Smooth muscle cell (in vitro differentiated cells): ENCODE results near the gene ABTB2. TPM values are rescaled to one million over a fixed set of nuclear protein-coding genes. Genes with fewer than 3 reads are reported as not detected.

Experiments
- DNase-seq: peaks from one replicate; lab custom pipeline; 2025; ENCODE audit not compliant: unreplicated experiment; lab: John Stamatoyannopoulos, UW
- H2AFZ ChIP-seq: fragments of 200-600 bp; sonication (generic); 2 replicates; pipeline ENCODE4 v1.6.0; 2016; ENCODE audit warnings: antibody characterized with exemption, low read depth, mild to moderate bottlenecking
- H3F3A ChIP-seq: fragments of 200-600 bp; sonication (generic); 2 replicates; pipeline ENCODE4 v1.6.0; 2017; ENCODE audit warnings: antibody characterized with exemption, low read depth
- H3K27ac ChIP-seq: fragments of 200-600 bp; sonication (generic); 2 replicates; pipeline ENCODE4 v1.5.1; 2016; ENCODE audit warnings: low read depth, mild to moderate bottlenecking
- H3K27me3 ChIP-seq: fragments of 200-600 bp; sonication (generic); 2 replicates; pipeline ENCODE4 v1.6.1; 2016; ENCODE audit warnings: low read depth, mild to moderate bottlenecking
- H3K36me3 ChIP-seq: fragments of 200-600 bp; sonication (generic); 2 replicates; pipeline ENCODE4 v1.5.1; 2016; ENCODE audit warnings: low read depth
- H3K4me1 ChIP-seq: fragments of 200-600 bp; sonication (generic); 2 replicates; pipeline ENCODE4 v1.5.1; 2016; ENCODE audit warnings: low read depth
- H3K4me2 ChIP-seq: fragments of 200-600 bp; sonication (generic); 2 replicates; pipeline ENCODE4 v1.6.0; 2016; ENCODE audit warnings: mild to moderate bottlenecking
- H3K4me3 ChIP-seq: fragments of 200-600 bp; sonication (generic); 2 replicates; pipeline ENCODE4 v1.5.1; 2016; ENCODE audit warnings: mild to moderate bottlenecking
- H3K79me2 ChIP-seq: fragments of 200-600 bp; sonication (generic); 2 replicates; pipeline ENCODE4 v1.6.0; 2016; ENCODE audit warnings: low read depth, mild to moderate bottlenecking
- H3K9ac ChIP-seq: fragments of 200-600 bp; sonication (generic); 2 replicates; pipeline ENCODE4 v1.6.0; 2016; ENCODE audit warnings: low read depth
- H3K9me3 ChIP-seq: fragments of 200-600 bp; sonication (generic); replicated peaks from 2 replicates; pipeline ENCODE4 v1.5.1; 2016; ENCODE audit warnings: low read depth
- H4K20me1 ChIP-seq: fragments of 200-600 bp; sonication (generic); 2 replicates; pipeline ENCODE4 v1.6.0; 2016; ENCODE audit warnings: low read depth
- WGBS: methylation state at CpG from one replicate; pipeline ENCODE4 v1.1.7; 2016; ENCODE audit warnings: low lambda C conversion rate; 5-methylcytosine and 5-hydroxymethylcytosine counted together
- polyA plus RNA-seq: library from polyadenylated mRNA; unstranded; fragments of >200 nt; fragmentation: Nextera tagmentation; extraction: Ambion mirVana; gene quantifications from 2 replicates; pipeline ENCODE4 v1.2.1, GENCODE V29; 2016
- total RNA-seq: library from RNA; depleted of rRNA; stranded (reverse); fragments of >200 nt; gene quantifications from 2 replicates; pipeline ENCODE4 v1.2.3, GENCODE V29; 2014
- TF ChIP-seq, protein P1 (sequence below): fragments of 200-600 bp; sonication (generic); IDR thresholded peaks from 2 replicates; pipeline ENCODE4 v1.5.1; 2017; ENCODE audit warnings: borderline replicate concordance, mild to moderate bottlenecking, antibody characterized with exemption; ENCODE audit not compliant: insufficient read depth, poor library complexity, severe bottlenecking

The ABTB2 gene
- total and polyA plus RNA-seq, 2 experiments from 2014 or later, result 4.3 to 4.9 TPM

DNA sequence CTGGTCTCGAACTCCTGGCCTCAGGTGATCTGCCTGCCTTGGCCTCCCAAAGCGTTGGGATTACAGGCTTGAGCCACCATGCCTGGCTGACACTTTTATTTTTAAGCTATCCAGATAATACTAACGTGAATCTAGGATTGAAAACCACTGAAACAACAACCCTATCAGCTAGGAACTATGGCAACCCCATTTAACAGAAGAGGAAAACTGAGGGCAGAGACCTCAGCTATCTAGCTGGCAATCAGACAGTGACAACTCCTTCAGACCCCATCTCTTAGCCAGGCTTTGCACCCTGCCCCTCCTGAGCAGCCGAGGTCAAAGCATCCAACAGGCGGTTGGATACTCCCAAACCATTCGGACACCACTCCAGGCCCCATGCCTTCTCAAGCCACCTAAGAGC lies 14.1 kb downstream of the ABTB2 start:
- Histone ChIP-seq H3K4me2 (no peak overlapping the region), H3K36me3 (no peaks in the 10 kb centered on the region), H3K4me3 (no peak overlapping the region), H3K4me1 (peaks cover 15% of the 10 kb centered on the region), H3K79me2 (peaks cover 44% of the 10 kb centered on the region), H3K27me3 (no peaks in the 10 kb centered on the region), H3K9ac (no peak overlapping the region), H4K20me1 (peaks cover 96% of the 10 kb centered on the region), H3F3A (no peaks in the 10 kb centered on the region), H2AFZ (no peak overlapping the region), H3K9me3 (no peaks in the 10 kb centered on the region), H3K27ac (no peak overlapping the region)
- WGBS, result 98% methylated on average over 6 of the region's 6 CpGs
- no peak for DNase-seq
- TF ChIP-seq, protein P1, sequence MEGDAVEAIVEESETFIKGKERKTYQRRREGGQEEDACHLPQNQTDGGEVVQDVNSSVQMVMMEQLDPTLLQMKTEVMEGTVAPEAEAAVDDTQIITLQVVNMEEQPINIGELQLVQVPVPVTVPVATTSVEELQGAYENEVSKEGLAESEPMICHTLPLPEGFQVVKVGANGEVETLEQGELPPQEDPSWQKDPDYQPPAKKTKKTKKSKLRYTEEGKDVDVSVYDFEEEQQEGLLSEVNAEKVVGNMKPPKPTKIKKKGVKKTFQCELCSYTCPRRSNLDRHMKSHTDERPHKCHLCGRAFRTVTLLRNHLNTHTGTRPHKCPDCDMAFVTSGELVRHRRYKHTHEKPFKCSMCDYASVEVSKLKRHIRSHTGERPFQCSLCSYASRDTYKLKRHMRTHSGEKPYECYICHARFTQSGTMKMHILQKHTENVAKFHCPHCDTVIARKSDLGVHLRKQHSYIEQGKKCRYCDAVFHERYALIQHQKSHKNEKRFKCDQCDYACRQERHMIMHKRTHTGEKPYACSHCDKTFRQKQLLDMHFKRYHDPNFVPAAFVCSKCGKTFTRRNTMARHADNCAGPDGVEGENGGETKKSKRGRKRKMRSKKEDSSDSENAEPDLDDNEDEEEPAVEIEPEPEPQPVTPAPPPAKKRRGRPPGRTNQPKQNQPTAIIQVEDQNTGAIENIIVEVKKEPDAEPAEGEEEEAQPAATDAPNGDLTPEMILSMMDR, result no peak

DNA sequence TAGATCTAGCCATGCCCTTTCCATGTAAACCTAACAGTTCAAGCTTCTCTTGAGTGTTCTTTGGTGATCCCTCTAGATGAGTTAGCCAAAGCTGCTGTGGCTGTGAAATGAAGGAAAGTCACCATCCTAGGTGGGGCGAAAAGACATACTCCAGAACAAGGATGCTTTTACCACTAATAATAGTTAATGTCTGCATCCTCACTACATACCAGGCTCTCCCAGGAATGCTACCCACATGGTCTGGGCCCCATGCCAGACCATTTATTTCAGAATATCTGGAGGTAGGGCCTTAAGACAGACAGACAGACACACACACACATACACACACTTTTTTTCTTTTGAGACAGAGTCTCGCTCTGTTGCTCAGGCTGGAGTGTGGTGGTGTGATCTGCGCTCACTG lies 14.7 kb downstream of the ABTB2 start:
- 84% methylated on average over 3 of the region's 3 CpGs for WGBS
- Histone ChIP-seq H3K27me3 (no peaks in the 10 kb centered on the region), H3K9me3 (no peaks in the 10 kb centered on the region), H3K4me2 (no peak overlapping the region), H3K36me3 (no peaks in the 10 kb centered on the region), H3K79me2 (peaks cover 42% of the 10 kb centered on the region), H3K27ac (no peak overlapping the region), H3K4me1 (peaks cover 15% of the 10 kb centered on the region), H3F3A (no peaks in the 10 kb centered on the region), H3K9ac (no peak overlapping the region), H2AFZ (no peak overlapping the region), H3K4me3 (no peak overlapping the region), H4K20me1 (peaks cover 96% of the 10 kb centered on the region)
- no peak for DNase-seq
- TF ChIP-seq, protein P1, result no peak

DNA sequence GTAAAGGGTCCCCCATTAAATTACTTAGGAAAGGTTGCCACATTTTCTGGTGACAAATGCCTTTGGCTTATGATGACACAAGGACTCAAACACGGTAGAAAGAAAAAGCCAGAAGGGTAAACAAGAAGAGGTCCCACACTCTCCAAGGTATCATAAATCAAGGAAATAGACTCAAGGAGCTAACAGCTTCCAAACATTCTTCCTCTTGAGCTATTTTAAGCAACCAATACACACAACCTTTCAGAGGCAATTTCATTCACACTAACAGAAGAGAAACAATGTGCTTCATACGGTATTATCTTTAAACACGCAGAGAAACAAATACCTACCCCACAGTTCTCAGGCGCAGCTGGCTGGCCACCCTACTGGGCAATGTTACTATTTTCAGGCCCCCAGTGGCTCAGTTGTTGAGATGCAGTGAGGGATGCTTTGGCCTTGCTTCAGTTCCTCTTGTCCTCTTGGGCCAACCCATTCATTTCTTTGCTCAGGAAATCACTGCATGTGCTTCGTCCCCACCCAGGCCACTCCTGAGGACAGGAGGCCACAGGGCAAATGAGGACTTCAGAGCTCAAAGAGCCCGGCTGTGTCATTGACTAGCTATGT lies 15.8 kb downstream of the ABTB2 start:
- Histone ChIP-seq H4K20me1 (peaks cover 96% of the 10 kb centered on the region), H3K4me2 (no peak overlapping the region), H3F3A (no peaks in the 10 kb centered on the region), H3K36me3 (no peaks in the 10 kb centered on the region), H3K9me3 (no peaks in the 10 kb centered on the region), H3K79me2 (peaks cover 43% of the 10 kb centered on the region), H3K9ac (no peak overlapping the region), H2AFZ (no peak overlapping the region), H3K4me3 (no peak overlapping the region), H3K4me1 (peaks cover 15% of the 10 kb centered on the region), H3K27me3 (no peaks in the 10 kb centered on the region), H3K27ac (no peak overlapping the region)
- 84% methylated on average over 6 of the region's 6 CpGs for WGBS
- DNase-seq, result no peak
- TF ChIP-seq, protein P1, result no peak

DNA sequence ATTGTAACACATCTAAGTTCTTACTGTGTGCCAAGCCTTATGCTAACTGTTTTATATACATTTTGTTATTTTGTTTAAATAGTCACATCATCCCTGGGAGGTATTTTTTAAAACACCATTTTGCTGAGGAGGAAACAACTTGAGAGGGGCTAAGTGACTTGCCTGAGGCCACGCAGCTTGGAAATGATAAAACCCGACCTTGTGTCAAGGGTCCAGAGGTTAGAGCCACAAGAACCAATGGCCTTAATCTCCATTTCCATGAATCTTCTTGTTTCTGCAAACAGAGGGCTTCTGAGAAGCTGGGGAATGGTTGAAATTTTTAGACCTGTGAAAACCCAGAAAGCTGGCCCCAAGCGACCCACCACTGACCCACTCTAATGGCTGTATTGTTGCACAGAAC lies 16.7 kb downstream of the ABTB2 start:
- Histone ChIP-seq H3K9ac (no peak overlapping the region), H2AFZ (no peak overlapping the region), H3K27me3 (no peaks in the 10 kb centered on the region), H4K20me1 (peaks cover 97% of the 10 kb centered on the region), H3F3A (no peaks in the 10 kb centered on the region), H3K4me2 (no peak overlapping the region), H3K36me3 (no peaks in the 10 kb centered on the region), H3K4me3 (no peak overlapping the region), H3K79me2 (peaks cover 44% of the 10 kb centered on the region), H3K9me3 (no peaks in the 10 kb centered on the region), H3K4me1 (peaks cover 9% of the 10 kb centered on the region), H3K27ac (no peak overlapping the region)
- 91% methylated on average over 3 of the region's 3 CpGs for WGBS
- no peak for DNase-seq
- TF ChIP-seq, protein P1, result no peak
